ENCODE measurements around the gene TSPAN11. TPM values are rescaled to one million over a fixed set of nuclear protein-coding genes. Genes with fewer than 3 reads are reported as not detected.

The TSPAN11 gene
- total and polyA plus RNA-seq, 2 of the 8 experiments (the other 6 are each of a cell fraction or from before 2014, with no cell fraction given) = 3.9 to 8.2 TPM

DNA sequence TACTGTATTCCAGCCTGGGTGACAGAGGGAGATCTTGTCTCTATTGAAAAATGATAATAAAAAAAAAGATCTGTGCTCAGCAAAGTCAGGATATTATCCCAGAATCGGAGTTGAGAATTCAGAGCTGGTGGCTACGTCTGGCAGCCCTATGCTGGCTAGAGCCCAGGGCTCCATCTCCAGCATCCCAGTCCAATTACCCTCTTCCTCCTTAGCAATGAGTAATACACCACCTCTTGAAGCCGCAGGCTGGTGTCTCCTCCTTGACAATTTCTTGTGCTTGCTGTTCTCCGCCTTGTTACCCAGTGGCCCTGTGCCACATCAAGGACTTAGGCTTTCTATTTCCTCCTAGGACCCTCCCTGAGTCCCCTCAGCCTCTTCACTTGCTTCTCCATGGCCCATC is 108.7 kb downstream of the TSPAN11 start:
- Histone ChIP-seq H4K20me1 (replicated peaks in 1 of 2; ENCODE audit: control insufficient read depth in 1 of 2, insufficient read depth in 2 of 2, low read length in 2 of 2) (no peaks in the 10 kb centered on the region), H2AK5ac (ENCODE audit: low read depth, low read length) (no peak overlapping the region), H3K9ac (replicated peaks in 1 of 4; ENCODE audit: extremely low read depth in 1 of 4, low read depth in 3 of 4, low read length in 3 of 4) (no peak overlapping the region), H2BK20ac (ENCODE audit: low read length) (no peak overlapping the region), H3K79me2 (ENCODE audit: control insufficient read depth in 1 of 2, insufficient read depth in 2 of 2, low read length in 2 of 2) (no peaks in the 10 kb centered on the region), H3K23ac (ENCODE audit: insufficient read length) (no peak overlapping the region), H3K79me1 (ENCODE audit: low read depth, low read length) (no peaks in the 10 kb centered on the region), H3K4me2 (ENCODE audit: insufficient read depth in 1 of 2, low read depth in 2 of 2, low read length in 2 of 2) (no peak overlapping the region), H3K4ac (replicated peaks; ENCODE audit: insufficient read length, low read depth, low read length) (no peak overlapping the region), H3K4me3 (ENCODE audit: extremely low read depth in 1 of 4, insufficient read depth in 2 of 4, low read depth in 3 of 4, low read length in 4 of 4) (no peak overlapping the region), H3K27me3 (replicated peaks in 1 of 4; ENCODE audit: control insufficient read depth in 3 of 4, extremely low read depth in 1 of 4, insufficient read depth in 3 of 4, low read length in 3 of 4) (no peaks in the 10 kb centered on the region), H4K91ac (replicated peaks; ENCODE audit: insufficient read length, low read length) (no peak overlapping the region), H4K8ac (ENCODE audit: extremely low read depth, insufficient read depth, low read length) (no peak overlapping the region), H2BK120ac (replicated peaks; ENCODE audit: low read depth, low read length) (no peak overlapping the region), H3K9me3 (ENCODE audit: insufficient read depth in 2 of 2, low read depth in 1 of 2, low read length in 1 of 2) (no peaks in the 10 kb centered on the region), H3K4me1 (replicated peaks in 1 of 4; ENCODE audit: control insufficient read depth in 3 of 4, insufficient read depth in 4 of 4, low read length in 3 of 4) (no peaks in the 10 kb centered on the region), H3K23me2 (ENCODE audit: low read depth, low read length) (no peaks in the 10 kb centered on the region; the same call in 1 of the 2 replicates), H2BK5ac (ENCODE audit: low read depth, low read length) (no peak overlapping the region), H2BK12ac (ENCODE audit: low read depth, low read length) (no peak overlapping the region), H3K14ac (ENCODE audit: insufficient read length) (no peak overlapping the region), H3K56ac (replicated peaks; ENCODE audit: insufficient read length, low read depth, low read length) (no peak overlapping the region), H2AFZ (ENCODE audit: low read length) (no peak overlapping the region), H3K36me3 (ENCODE audit: control insufficient read depth in 2 of 4, insufficient read depth in 4 of 4, low read length in 3 of 4) (no peaks in the 10 kb centered on the region), H4K5ac (ENCODE audit: insufficient read length, low read depth, low read length) (no peak overlapping the region), H2BK15ac (ENCODE audit: low read length) (no peak overlapping the region), H3K18ac (ENCODE audit: extremely low read depth, low read length) (no peak overlapping the region), H3K27ac (ENCODE audit: low read depth, low read length) (no peak overlapping the region)
- ChIA-PET CTCF (ENCODE audit: partially characterized antibody) (interaction anchor here (0.6 to 2.1 kb wide), 5 partner anchors 13 to 370 kb away, joined by 3 to 5 read pairs (median 5); no protein-coding TSS in a partner anchor), POLR2A (ENCODE audit: partially characterized antibody) (interaction anchor here (0.7 kb wide), 1 partner anchor 577 kb away, joined by 4 read pairs; no protein-coding TSS in a partner anchor)
- DNase-seq (ENCODE audit: low read depth in 1 of 2, low spot score in 2 of 2) = no peak
- FAIRE-seq = no peak
- WGBS, 2 experiments (ENCODE audit: extremely low coverage in 1 of 2, insufficient coverage in 1 of 2, insufficient read length in 1 of 2, insufficient replicate concordance in 2 of 2, low coverage in 1 of 2, low lambda C conversion rate in 2 of 2, missing lambda C conversion rate in 1 of 2) = 90% methylated on average over 4 of the region's 4 CpGs; no CpG with 5 or more reads in 1 of the 2 experiments
- no peak for TF ChIP-seq CREB1 (IDR thresholded peaks at IDR 0.05)
- no peak for TF ChIP-seq EZH2 (IDR thresholded peaks at IDR 0.05; ENCODE audit: low read depth, low read length, severe bottlenecking)
- no peak for TF ChIP-seq SAP30 (IDR thresholded peaks at IDR 0.05; ENCODE audit: insufficient read depth, insufficient replicate concordance, low read length)
- no peak for TF ChIP-seq KDM1A (IDR thresholded peaks at IDR 0.05; ENCODE audit: borderline replicate concordance, low read length)
- TF ChIP-seq RXRA (IDR thresholded peaks at IDR 0.05; ENCODE audit: insufficient read depth, low read depth, low read length) = no peak
- TF ChIP-seq YY1 (IDR thresholded peaks at IDR 0.05; ENCODE audit: low read depth, low read length) = no peak
- TF ChIP-seq, protein P1, sequence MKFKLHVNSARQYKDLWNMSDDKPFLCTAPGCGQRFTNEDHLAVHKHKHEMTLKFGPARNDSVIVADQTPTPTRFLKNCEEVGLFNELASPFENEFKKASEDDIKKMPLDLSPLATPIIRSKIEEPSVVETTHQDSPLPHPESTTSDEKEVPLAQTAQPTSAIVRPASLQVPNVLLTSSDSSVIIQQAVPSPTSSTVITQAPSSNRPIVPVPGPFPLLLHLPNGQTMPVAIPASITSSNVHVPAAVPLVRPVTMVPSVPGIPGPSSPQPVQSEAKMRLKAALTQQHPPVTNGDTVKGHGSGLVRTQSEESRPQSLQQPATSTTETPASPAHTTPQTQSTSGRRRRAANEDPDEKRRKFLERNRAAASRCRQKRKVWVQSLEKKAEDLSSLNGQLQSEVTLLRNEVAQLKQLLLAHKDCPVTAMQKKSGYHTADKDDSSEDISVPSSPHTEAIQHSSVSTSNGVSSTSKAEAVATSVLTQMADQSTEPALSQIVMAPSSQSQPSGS (IDR thresholded peaks at IDR 0.05; ENCODE audit: low read length) = no peak
- TF ChIP-seq SP1 (IDR thresholded peaks at IDR 0.05; ENCODE audit: low read depth, low read length) = no peak
- no peak for TF ChIP-seq CEBPB (IDR thresholded peaks at IDR 0.05; ENCODE audit: low read depth, low read length)
- no peak for TF ChIP-seq RFX5 (IDR thresholded peaks at IDR 0.05; ENCODE audit: borderline replicate concordance, low read depth, low read length)
- no peak for TF ChIP-seq HDAC6 (IDR thresholded peaks at IDR 0.05; ENCODE audit: low read depth, low read length)
- TF ChIP-seq CBX5 (IDR thresholded peaks at IDR 0.05; ENCODE audit: low read depth, low read length) = no peak
- TF ChIP-seq EP300 (IDR thresholded peaks at IDR 0.05; ENCODE audit: borderline replicate concordance in 1 of 2, low read depth in 2 of 2, low read length in 2 of 2) = no peak

All from H1 (cell line).